GM10266 (cell line): ENCODE data around the gene MADD.

Experiments used
- DNase-seq: peaks from one replicate; pipeline ENCODE4 v3.0.0; 2012; ENCODE audit errors: extremely low spot score
- CTCF ChIP-seq: IDR thresholded peaks from 2 replicates; pipeline ENCODE4 v1.5.1; 2012; ENCODE audit warnings: mild to moderate bottlenecking, low read depth; ENCODE audit not compliant: control insufficient read depth, insufficient read depth; ENCODE audit errors: missing control alignments

Gene MADD

GRCh38 chr11:47251751-47252150, 18.2 kb upstream of the MADD start:
- TF ChIP-seq CTCF: no peak

GRCh38 chr11:47253660-47254059, 16.3 kb upstream of the MADD start:
- TF ChIP-seq CTCF: no peak
- DNase-seq: no peak

More at GRCh38 chr11:47251751-47252150, 18.2 kb upstream of the MADD start:
- DNase-seq: no peak

- DNase-seq: no peak
- no peak for TF ChIP-seq CTCF
Measured at GRCh38 chr11:47254386-47254785, 15.5 kb upstream of the MADD start.

GRCh38 chr11:47256374-47256773, 13.6 kb upstream of the MADD start:
- no peak for DNase-seq
- TF ChIP-seq CTCF: no peak

GRCh38 chr11:47257177-47257516, 12.8 kb upstream of the MADD start:
- no peak for DNase-seq
- no peak for TF ChIP-seq CTCF

- TF ChIP-seq CTCF: peak; percentile 42
Measured at GRCh38 chr11:47257517-47258316, 12.2 kb upstream of the MADD start, which contains the start of gene NR1H3. Gene NR1H3, plus strand, starts transcription at chr11:47257996. Its CDS starts 1,221 bp downstream, at chr11:47259217.

GRCh38 chr11:47258317-47258902, 11.5 kb upstream of the MADD start:
- TF ChIP-seq CTCF: no peak

More at GRCh38 chr11:47257517-47258316, 12.2 kb upstream of the MADD start, which contains the start of gene NR1H3:
- peak; percentile 33 for DNase-seq

More at GRCh38 chr11:47258317-47258902, 11.5 kb upstream of the MADD start:
- DNase-seq: no peak
